ENCODE measurements around the gene XPNPEP1. TPM values are rescaled to one million over a fixed set of nuclear protein-coding genes. Genes with fewer than 3 reads are reported as not detected.

The XPNPEP1 gene
- total and polyA plus RNA-seq, 3 experiments from 2014 or later: 29.7 to 56.1 (median 50.2) TPM

GRCh38 chr10:109944613-109945012, 21.3 kb upstream of the XPNPEP1 start:
- H3K9me3 Mint-ChIP-seq: no peaks in the 10 kb centered on the region
- ChIA-PET CTCF (no interaction called here), POLR2A (no interaction called here)
- H3K4me1 Mint-ChIP-seq: peaks cover 17 to 26% (median 20%) of the 10 kb centered on the region in 3 donors
- H3K36me3 Mint-ChIP-seq: no peaks in the 10 kb centered on the region
- Histone ChIP-seq H3K4me1 (ENCODE audit: insufficient read depth, low read length) (peaks cover 6% of the 10 kb centered on the region), H3K9me3 (ENCODE audit: low read length) (no peaks in the 10 kb centered on the region), H3K4me3 (ENCODE audit: low read length) (no peak overlapping the region), H3K36me3 (ENCODE audit: insufficient read depth, low read length) (no peaks in the 10 kb centered on the region), H3K27me3 (ENCODE audit: insufficient read depth, low read length, poor library complexity, severe bottlenecking) (no peaks in the 10 kb centered on the region), H3K27ac (ENCODE audit: low read depth, low read length) (no peak overlapping the region)
- H3K27ac Mint-ChIP-seq: peak overlapping the region in 1 of 8 donors; percentile 1
- no peaks in the 10 kb centered on the region for H3K27me3 Mint-ChIP-seq
- H3K4me3 Mint-ChIP-seq: no peak overlapping the region
- no peak for DNase-seq

DNA sequence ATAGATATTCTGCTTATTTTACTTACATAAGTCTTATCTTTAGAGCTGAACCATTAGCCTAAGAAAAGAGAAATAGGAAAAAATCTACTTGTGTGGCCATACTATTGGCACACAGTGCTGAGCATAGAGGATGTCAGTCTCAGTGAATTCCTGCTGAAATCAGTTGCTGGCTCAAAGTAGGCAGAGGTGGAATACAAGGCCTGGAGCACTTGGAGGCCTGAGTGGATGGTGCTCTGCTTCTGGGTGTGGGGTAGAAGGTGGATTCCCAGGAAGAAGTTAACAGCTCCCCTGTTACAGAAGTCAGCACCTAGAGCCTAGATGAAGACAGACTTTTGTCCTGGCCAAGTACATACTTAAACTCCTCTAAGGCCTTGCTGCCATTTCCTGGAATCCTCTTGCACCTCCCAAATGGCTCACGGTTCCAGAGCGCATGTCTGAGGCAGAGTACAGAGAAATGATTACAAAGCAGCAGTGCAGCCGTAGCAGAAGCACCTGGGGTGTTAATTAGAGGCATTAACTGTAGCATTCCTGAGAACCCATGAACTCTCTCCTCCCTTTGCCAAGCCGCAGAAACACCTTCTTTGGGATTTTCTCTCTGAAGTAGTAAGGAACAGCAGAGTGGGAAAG, 18.0 kb upstream of the XPNPEP1 start:
- Mint-ChIP-seq H3K4me3 (no peak overlapping the region), H3K27ac (peak overlapping the region in 2 of 8 donors; percentile 51 to 78), H3K27me3 (no peaks in the 10 kb centered on the region), H3K36me3 (no peaks in the 10 kb centered on the region), H3K4me1 (peaks cover 36 to 48% (median 42%) of the 10 kb centered on the region in 3 donors), H3K9me3 (no peaks in the 10 kb centered on the region)
- Histone ChIP-seq H3K27me3 (ENCODE audit: insufficient read depth, low read length, poor library complexity, severe bottlenecking) (no peaks in the 10 kb centered on the region), H3K36me3 (ENCODE audit: insufficient read depth, low read length) (no peaks in the 10 kb centered on the region), H3K27ac (ENCODE audit: low read depth, low read length) (no peak overlapping the region), H3K4me1 (ENCODE audit: insufficient read depth, low read length) (peaks cover 34% of the 10 kb centered on the region), H3K9me3 (ENCODE audit: low read length) (no peaks in the 10 kb centered on the region), H3K4me3 (ENCODE audit: low read length) (no peak overlapping the region)
- ChIA-PET CTCF (no interaction called here), POLR2A (no interaction called here)
- no peak for DNase-seq

DNA sequence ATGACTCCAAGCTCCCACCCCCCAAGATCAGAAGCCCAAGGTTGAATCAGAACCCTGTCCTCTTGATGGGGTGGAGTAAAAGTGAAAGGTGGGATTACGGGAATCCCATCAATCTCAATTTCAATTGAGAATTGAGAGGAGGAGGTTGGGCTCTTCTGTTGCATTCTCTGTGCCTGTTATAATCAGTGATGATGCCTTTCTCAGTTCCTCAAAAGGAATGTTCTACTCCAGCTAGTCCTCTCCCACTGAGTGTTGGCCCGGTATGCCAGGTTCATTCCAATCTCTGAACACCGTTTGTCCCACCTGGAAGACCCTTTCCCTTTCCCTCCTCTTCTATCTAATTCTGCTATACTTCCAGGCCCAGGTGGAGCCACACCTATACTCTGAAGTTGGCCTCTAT, 17.2 kb upstream of the XPNPEP1 start:
- no peaks in the 10 kb centered on the region for H3K27me3 Mint-ChIP-seq
- H3K9me3 Mint-ChIP-seq: no peaks in the 10 kb centered on the region
- ChIA-PET CTCF (interaction anchor here (1.5 kb wide), 1 partner anchor 30 kb away, joined by 3 read pairs; no protein-coding TSS in a partner anchor), POLR2A (no interaction called here)
- no peak overlapping the region for H3K4me3 Mint-ChIP-seq
- Histone ChIP-seq H3K27me3 (ENCODE audit: insufficient read depth, low read length, poor library complexity, severe bottlenecking) (no peaks in the 10 kb centered on the region), H3K27ac (ENCODE audit: low read depth, low read length) (no peak overlapping the region), H3K9me3 (ENCODE audit: low read length) (no peaks in the 10 kb centered on the region), H3K4me3 (ENCODE audit: low read length) (no peak overlapping the region), H3K4me1 (ENCODE audit: insufficient read depth, low read length) (peaks cover 42% of the 10 kb centered on the region), H3K36me3 (ENCODE audit: insufficient read depth, low read length) (no peaks in the 10 kb centered on the region)
- H3K27ac Mint-ChIP-seq: no peak overlapping the region
- H3K4me1 Mint-ChIP-seq: peaks cover 36 to 48% (median 41%) of the 10 kb centered on the region in 3 donors
- DNase-seq: no peak
- H3K36me3 Mint-ChIP-seq: no peaks in the 10 kb centered on the region

GRCh38 chr10:109940117-109940516, 16.8 kb upstream of the XPNPEP1 start:
- no peak for DNase-seq
- ChIA-PET POLR2A (no interaction called here), CTCF (interaction anchor here (1.5 kb wide), 1 partner anchor 29 kb away, joined by 3 read pairs; no protein-coding TSS in a partner anchor)
- Histone ChIP-seq H3K4me1 (ENCODE audit: insufficient read depth, low read length) (peaks cover 43% of the 10 kb centered on the region), H3K9me3 (ENCODE audit: low read length) (no peaks in the 10 kb centered on the region), H3K36me3 (ENCODE audit: insufficient read depth, low read length) (no peaks in the 10 kb centered on the region), H3K27me3 (ENCODE audit: insufficient read depth, low read length, poor library complexity, severe bottlenecking) (no peaks in the 10 kb centered on the region), H3K4me3 (ENCODE audit: low read length) (no peak overlapping the region), H3K27ac (ENCODE audit: low read depth, low read length) (no peak overlapping the region)
- H3K9me3 Mint-ChIP-seq: no peaks in the 10 kb centered on the region
- no peaks in the 10 kb centered on the region for H3K36me3 Mint-ChIP-seq
- H3K27me3 Mint-ChIP-seq: no peaks in the 10 kb centered on the region
- H3K27ac Mint-ChIP-seq: no peak overlapping the region
- peaks cover 36 to 48% (median 41%) of the 10 kb centered on the region in 3 donors for H3K4me1 Mint-ChIP-seq
- no peak overlapping the region for H3K4me3 Mint-ChIP-seq

- no peaks in the 10 kb centered on the region for H3K36me3 Mint-ChIP-seq
- Histone ChIP-seq H3K4me1 (ENCODE audit: insufficient read depth, low read length) (peaks cover 48% of the 10 kb centered on the region), H3K4me3 (ENCODE audit: low read length) (no peak overlapping the region), H3K27ac (ENCODE audit: low read depth, low read length) (no peak overlapping the region), H3K27me3 (ENCODE audit: insufficient read depth, low read length, poor library complexity, severe bottlenecking) (no peaks in the 10 kb centered on the region), H3K36me3 (ENCODE audit: insufficient read depth, low read length) (no peaks in the 10 kb centered on the region), H3K9me3 (ENCODE audit: low read length) (no peaks in the 10 kb centered on the region)
- CTCF ChIA-PET: interaction anchor here (1.5 kb wide), 2 partner anchors 8 to 29 kb away, joined by 3 to 4 read pairs; no protein-coding TSS in a partner anchor
- no peak for DNase-seq
- H3K4me3 Mint-ChIP-seq: no peak overlapping the region
- no peaks in the 10 kb centered on the region for H3K27me3 Mint-ChIP-seq
- H3K9me3 Mint-ChIP-seq: no peaks in the 10 kb centered on the region
- H3K27ac Mint-ChIP-seq: peak overlapping the region in 2 of 8 donors; percentile 48 to 66
- H3K4me1 Mint-ChIP-seq: peaks cover 42 to 51% (median 45%) of the 10 kb centered on the region in 3 donors
- POLR2A ChIA-PET: no interaction called here
These were observed 16.1 kb upstream of the XPNPEP1 start for GRCh38 chr10:109939315-109939961.

- Mint-ChIP-seq H3K36me3 (no peaks in the 10 kb centered on the region), H3K27me3 (no peaks in the 10 kb centered on the region), H3K9me3 (no peaks in the 10 kb centered on the region), H3K4me1 (peaks cover 53 to 69% (median 60%) of the 10 kb centered on the region in 3 donors), H3K27ac (peak overlapping the region; percentile 25 to 89 (median 67)), H3K4me3 (no peak overlapping the region)
- POLR2A ChIA-PET: no interaction called here
- Histone ChIP-seq H3K27me3 (ENCODE audit: insufficient read depth, low read length, poor library complexity, severe bottlenecking) (no peaks in the 10 kb centered on the region), H3K4me3 (ENCODE audit: low read length) (no peak overlapping the region), H3K36me3 (ENCODE audit: insufficient read depth, low read length) (no peaks in the 10 kb centered on the region), H3K9me3 (ENCODE audit: low read length) (no peaks in the 10 kb centered on the region), H3K27ac (ENCODE audit: low read depth, low read length) (no peak overlapping the region), H3K4me1 (ENCODE audit: insufficient read depth, low read length) (peaks cover 67% of the 10 kb centered on the region)
- no peak for DNase-seq
- CTCF ChIA-PET: interaction anchor here (1.3 kb wide), 1 partner anchor 39 kb away, joined by 3 read pairs; no protein-coding TSS in a partner anchor
These were observed 14.3 kb upstream of the XPNPEP1 start for GRCh38 chr10:109937460-109938065.

- Mint-ChIP-seq H3K27ac (peak overlapping the region; percentile 70 to 98 (median 96)), H3K4me1 (peaks cover 55 to 74% (median 63%) of the 10 kb centered on the region in 3 donors), H3K4me3 (peak overlapping the region in 6 of 7 donors; percentile 75 to 87 (median 82)), H3K9me3 (no peaks in the 10 kb centered on the region), H3K27me3 (peaks cover 0 to 1% of the 10 kb centered on the region in 2 donors), H3K36me3 (no peaks in the 10 kb centered on the region)
- ChIA-PET CTCF (interaction anchor here (1.0 to 1.4 kb wide), 4 partner anchors 12 to 51 kb away, joined by 3 to 6 read pairs (median 4); partner anchors contain the start of gene XPNPEP1), POLR2A (interaction anchor here (1.2 to 1.6 kb wide), 3 partner anchors 11 to 72 kb away, joined by 3 to 4 read pairs (median 3); partner anchors contain the start of gene ADD3)
- Histone ChIP-seq H3K27me3 (ENCODE audit: insufficient read depth, low read length, poor library complexity, severe bottlenecking) (no peaks in the 10 kb centered on the region), H3K27ac (ENCODE audit: low read depth, low read length) (no peak overlapping the region), H3K36me3 (ENCODE audit: insufficient read depth, low read length) (no peaks in the 10 kb centered on the region), H3K4me3 (ENCODE audit: low read length) (peak overlapping the region; percentile 35), H3K9me3 (ENCODE audit: low read length) (no peaks in the 10 kb centered on the region), H3K4me1 (ENCODE audit: insufficient read depth, low read length) (peaks cover 67% of the 10 kb centered on the region)
- peak in 2 of 5 donors; percentile 44 to 46 for DNase-seq
These were observed 11.9 kb upstream of the XPNPEP1 start for GRCh38 chr10:109934958-109935793.

Measured in CD8-positive, alpha-beta memory T cell (primary cell).